HepG2 (cell line): Measurements from ENCODE around the gene RFXANK. TPM values are rescaled to one million over a fixed set of nuclear protein-coding genes. Genes with fewer than 3 reads are reported as not detected.

Experiments used
- ATAC-seq: fragments of 200-7000 bp; cut with Tn5 transposase; 3 replicates; pipeline ENCODE4 v1.9.1; 2020; ENCODE audit warnings: mild to moderate bottlenecking, moderate library complexity
- BruUV-seq: library from RNA; stranded (reverse); fragments of 400-500 nt; replicated peaks from 2 replicates; lab custom pipeline; 2021; lab: Mats Ljungman, UMichigan
- CTCF ChIA-PET: fragments of 300-600 bp; formaldehyde crosslinking; extraction: SDS; loops from one replicate; lab custom pipeline; 2021; ENCODE audit warnings: low total read pairs, inconsistent platforms, low intra/inter-chr PET ratio; lab: Yijun Ruan, JAX
- POLR2A ChIA-PET: fragments of 350-600 bp; sonication (Branson Sonifier 250); formaldehyde crosslinking; loops from one replicate; lab custom pipeline; 2020; ENCODE audit warnings: antibody characterized with exemption, inconsistent platforms; lab: Yijun Ruan, JAX
- DNase-seq: peaks from one replicate; pipeline ENCODE4 v3.0.0-alpha.2; 2015; ENCODE audit warnings: low spot score
- FAIRE-seq: peaks from 3 replicates; lab custom pipeline; 2011; peaks lifted over from hg19 to GRCh38; lab: Jason Lieb, UNC
- H2AFZ ChIP-seq: one replicate; pipeline ENCODE4 v1.6.1; 2011; ENCODE audit warnings: low read length, inconsistent platforms
- H3K27ac ChIP-seq: fragments of 300-600 bp; 3 replicates; pipeline ENCODE4 v1.8.0; 2011; ENCODE audit warnings: mixed run types, mild to moderate bottlenecking, mixed read lengths, low read length, inconsistent platforms; ENCODE audit not compliant: insufficient read depth; ENCODE audit errors: extremely low read length
- H3K27me3 ChIP-seq, 2 experiments: fragments of 200-600 bp in 1 of 2; 2 replicates in 1 of 2; 3 replicates in 1 of 2; pipeline versions ENCODE4 v1.6.0 to v1.8.0; 2011; ENCODE audit warnings: low read length in 2 of 2, mild to moderate bottlenecking in 2 of 2, moderate library complexity in 2 of 2, inconsistent platforms in 1 of 2; ENCODE audit not compliant: insufficient read depth in 2 of 2, control insufficient read depth in 1 of 2
- H3K36me3 ChIP-seq, 2 experiments: fragments of 200-600 bp in 1 of 2; replicated peaks in 1 of 2; 2 replicates in 1 of 2; 3 replicates in 1 of 2; pipeline versions ENCODE4 v1.5.1 to v1.8.0; 2011; ENCODE audit warnings: low read length in 2 of 2, inconsistent platforms in 1 of 2; ENCODE audit not compliant: insufficient read depth in 2 of 2, control insufficient read depth in 1 of 2
- H3K4me1 ChIP-seq: 2 replicates; pipeline ENCODE4 v1.5.1; 2012; ENCODE audit warnings: low read length, inconsistent platforms; ENCODE audit not compliant: insufficient read depth
- H3K4me2 ChIP-seq: 2 replicates; pipeline ENCODE4 v1.6.0; 2011; ENCODE audit warnings: low read depth, low read length, inconsistent platforms
- H3K4me3 ChIP-seq, 3 experiments: fragments of 200-600 bp in 1 of 3; sonication (generic), shearing (Covaris generic) in 1 of 3; replicated peaks in 1 of 3; 2 replicates each; pipeline ENCODE4 v1.5.1; 2011 to 2016; ENCODE audit warnings: low read length in 3 of 3, inconsistent platforms in 2 of 3, low read depth in 2 of 3, mild to moderate bottlenecking in 2 of 3, control low read depth in 1 of 3, mixed read lengths in 1 of 3; ENCODE audit not compliant: insufficient read depth in 1 of 3
- H3K79me2 ChIP-seq: one replicate; pipeline ENCODE4 v1.6.1; 2011; ENCODE audit warnings: low read length, inconsistent platforms; ENCODE audit not compliant: insufficient read depth
- H3K9ac ChIP-seq: 2 replicates; pipeline ENCODE4 v1.6.0; 2011; ENCODE audit warnings: mild to moderate bottlenecking, low read depth, low read length, inconsistent platforms; ENCODE audit not compliant: insufficient read depth
- H3K9me3 ChIP-seq: 2 replicates; pipeline ENCODE4 v1.5.1; 2012; ENCODE audit warnings: mild to moderate bottlenecking, low read length
- H4K20me1 ChIP-seq: 2 replicates; pipeline ENCODE4 v1.6.0; 2011; ENCODE audit warnings: inconsistent platforms, mild to moderate bottlenecking, low read length, moderate library complexity; ENCODE audit not compliant: insufficient read depth
- ADNP ChIP-seq: sonication (generic); formaldehyde crosslinking; IDR thresholded peaks from 2 replicates; pipeline ENCODE4 v1.4.0; 2020; ENCODE audit warnings: missing genetic modification reagents
- CTCF ChIP-seq: sonication (generic); formaldehyde crosslinking; IDR thresholded peaks from 2 replicates; pipeline ENCODE4 v1.5.0; 2020; ENCODE audit warnings: mild to moderate bottlenecking, missing genetic modification reagents, moderate library complexity
- MAFG ChIP-seq: sonication (generic); formaldehyde crosslinking; IDR thresholded peaks from 2 replicates; pipeline ENCODE4 v1.5.1; 2020; ENCODE audit warnings: mild to moderate bottlenecking, missing genetic modification reagents
- MEIS1 ChIP-seq: sonication (generic); formaldehyde crosslinking; IDR thresholded peaks from 2 replicates; pipeline ENCODE4 v1.9.0; 2021; ENCODE audit warnings: mild to moderate bottlenecking, missing genetic modification reagents, moderate library complexity, borderline replicate concordance
- NFATC3 ChIP-seq: sonication (generic); formaldehyde crosslinking; IDR thresholded peaks from 2 replicates; pipeline ENCODE4 v1.5.1; 2020; ENCODE audit warnings: mild to moderate bottlenecking, missing genetic modification reagents
- ZNF256 ChIP-seq: sonication (generic); formaldehyde crosslinking; conservative IDR thresholded peaks from 2 replicates; pipeline ENCODE4 v1.4.0; 2020; ENCODE audit warnings: missing genetic modification reagents
- ZNF784 ChIP-seq: sonication (generic); formaldehyde crosslinking; IDR thresholded peaks from 2 replicates; pipeline ENCODE4 v1.5.1; 2020; ENCODE audit warnings: missing genetic modification reagents, mild to moderate bottlenecking, borderline replicate concordance
- WGBS: methylation state at CpG from one replicate; pipeline ENCODE4 v1.1.6; 2017; ENCODE audit warnings: low lambda C conversion rate; 5-methylcytosine and 5-hydroxymethylcytosine counted together
- in situ Hi-C: cut with HindIII; loops from 2 replicates; pipeline ENCODE4 v1.10.0; 2017; ENCODE audit warnings: low pct_unique_long_range_greater_than_20kb; ENCODE audit not compliant: extremely low pct_ligation_motif_present
- intact Hi-C: fragments of 100-400 bp; cut with micrococcal nuclease; formaldehyde crosslinking; loops from one replicate; pipeline ENCODE4 v1.10.0; 2022; ENCODE audit not compliant: unreplicated experiment
- polyA plus RNA-seq, 8 experiments: library from polyadenylated mRNA; depleted of rRNA in 3 of 8; stranded (reverse) in 7 of 8; unstranded in 1 of 8; fragments of >200 nt; fragmentation: Illumina TruSeq in 4 of 8; extraction: Trizol in 4 of 8; gene quantifications; 2 replicates each; pipeline versions ENCODE4 v1.2.1 to v1.2.3, GENCODE V29; 2011 to 2016; ENCODE audit warnings: low read depth in 4 of 8, missing spikeins in 1 of 8, mixed read lengths in 1 of 8; ENCODE audit not compliant: insufficient read depth in 1 of 8
- total RNA-seq, 5 experiments: library from RNA; depleted of rRNA; stranded (reverse); fragments of >200 nt; fragmentation: Illumina TruSeq; extraction: Trizol; gene quantifications; 2 replicates each; pipeline ENCODE4 v1.2.3, GENCODE V29; 2016; ENCODE audit warnings: low read depth in 1 of 5

RFXANK gene
- total and polyA plus RNA-seq, 2 of the 13 experiments (the other 11 are each of a cell fraction or from before 2014, with no cell fraction given), result 49.9 to 80.7 TPM

GRCh38 chr19:19154768-19155494 is 37.1 kb upstream of the RFXANK start:
- no peak overlapping the region for H3K4me2 ChIP-seq
- 78% methylated on average over 5 of the region's 6 CpGs for WGBS
- H3K9me3 ChIP-seq, result no peaks in the 10 kb centered on the region
- no peak overlapping the region for H3K4me3 ChIP-seq
- H3K36me3 ChIP-seq, result no peaks in the 10 kb centered on the region
- H4K20me1 ChIP-seq, result no peaks in the 10 kb centered on the region
- peak; percentile 49; the same call in 2 of the 3 replicates for ATAC-seq
- no peak for FAIRE-seq
- in situ Hi-C loops, result no loop called here
- no peak overlapping the region for H3K27ac ChIP-seq
- H3K79me2 ChIP-seq, result no peaks in the 10 kb centered on the region
- 0 out of 2 replicates have a peak, but pooled peaks have one; percentile 19 for TF ChIP-seq CTCF
- no peak for TF ChIP-seq ZNF256 (CRISPR knock-in tag)
- no peak for TF ChIP-seq ADNP (CRISPR knock-in tag)
- TF ChIP-seq MAFG, result no peak
- TF ChIP-seq MEIS1, result no peak
- TF ChIP-seq NFATC3 (CRISPR knock-in tag), result no peak
- no peak for TF ChIP-seq ZNF784 (CRISPR knock-in tag)
- no peak overlapping the region for H3K9ac ChIP-seq
- ChIA-PET POLR2A (no interaction called here), CTCF (no interaction called here)
- BruUV-seq, result no TSS peak
- intact Hi-C loops, result no loop called here
- no peaks in the 10 kb centered on the region for H3K4me1 ChIP-seq
- no peaks in the 10 kb centered on the region for H3K27me3 ChIP-seq
- H2AFZ ChIP-seq, result no peak overlapping the region
- no peak for DNase-seq
